Testis (tissue), 2 donors: ENCODE measurements around the gene ABL1.

ENCODE experiments used
- CTCF ChIP-seq, 3 experiments: fragments of 450-650 bp in 2 of 3; fragments of 200-600 bp in 1 of 3; sonication (generic) in 1 of 3; IDR thresholded peaks; one replicate each; pipeline ENCODE4 v1.5.1; 2016 to 2019; ENCODE audit warnings: antibody characterized with exemption in 3 of 3, mild to moderate bottlenecking in 2 of 3, moderate library complexity in 1 of 3
- POLR2A ChIP-seq: fragments of 450-650 bp; IDR thresholded peaks from one replicate; pipeline ENCODE4 v1.6.1; 2017; ENCODE audit warnings: antibody characterized with exemption, mild to moderate bottlenecking, moderate library complexity

DNA sequence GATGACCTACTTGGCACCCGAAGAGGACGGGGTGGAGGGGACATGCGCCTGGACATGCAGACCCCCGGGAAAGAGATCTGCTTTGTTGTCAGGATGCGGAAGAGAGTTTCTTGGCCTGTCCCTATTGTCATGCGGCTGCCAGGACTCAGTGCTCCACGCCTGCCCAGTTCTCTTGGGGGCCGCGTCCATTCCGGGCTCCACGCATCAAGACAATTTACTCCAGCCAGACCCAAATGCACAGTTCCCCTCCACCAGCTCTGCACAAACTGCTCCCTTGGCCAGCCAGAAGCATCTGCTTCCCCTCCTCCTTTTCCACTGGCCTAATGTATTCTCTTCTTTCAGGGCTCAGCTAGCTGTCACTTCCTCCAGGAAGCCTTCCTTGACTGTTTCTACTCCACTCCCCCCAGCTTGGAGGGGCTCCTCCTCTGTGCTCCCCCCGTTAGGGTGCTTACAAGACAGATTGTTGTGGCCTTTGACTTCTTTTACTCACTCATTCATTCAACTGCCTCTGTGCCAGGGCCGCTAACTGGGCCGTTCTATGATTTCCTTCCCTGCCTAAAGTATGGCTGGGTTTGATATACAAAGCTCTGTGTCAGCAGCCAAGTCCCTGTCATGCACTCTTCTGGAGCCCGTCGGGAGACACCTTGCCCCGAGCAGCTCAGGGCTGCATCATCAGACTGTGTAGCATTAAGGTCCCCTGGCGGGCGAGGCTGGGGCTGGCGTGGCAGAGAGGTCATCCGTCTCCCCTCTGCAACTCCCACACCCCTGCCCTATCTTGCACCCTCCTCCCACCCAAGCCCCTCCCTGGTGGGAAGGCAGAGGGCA lies 97.4 kb downstream of the ABL1 start:
- TF ChIP-seq CTCF (IDR thresholded peaks at IDR 0.05) (no peak), POLR2A (no peak)
